ENCODE data around the gene PTPMT1.
"Not testable (repeated sequence)": the region's sequence is repeated elsewhere in the genome, so short reads cannot be mapped to it uniquely, and the experiment has no call there.

Gene PTPMT1

DNA sequence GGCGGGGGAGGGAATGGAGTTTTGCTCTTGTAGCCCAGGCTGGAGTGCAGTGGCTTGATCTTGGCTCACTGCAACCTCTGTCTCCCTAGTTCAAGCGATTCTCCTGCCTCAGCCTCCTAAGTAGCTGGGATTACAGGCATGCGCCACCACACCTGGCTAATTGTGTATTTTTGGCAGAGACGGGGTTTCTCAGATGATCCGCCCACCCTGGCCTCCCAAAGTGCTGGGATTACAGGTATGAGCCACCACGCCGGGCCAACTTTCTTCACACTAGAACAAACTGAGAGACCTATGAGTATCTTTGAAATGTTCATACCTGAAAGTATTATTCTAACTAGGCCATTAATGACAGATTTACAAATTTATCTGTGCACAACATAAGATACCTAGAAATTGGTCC is 19.1 kb upstream of the PTPMT1 start:
- not testable (repeated sequence) for DNase-seq (ENCODE audit: low read depth)

GRCh38 chr11:47550288-47551047 is 14.9 kb upstream of the PTPMT1 start:
- peak; percentile 52 for DNase-seq (ENCODE audit: low read depth)

GRCh38 chr11:47551086-47551485 is 14.3 kb upstream of the PTPMT1 start:
- peak; percentile 51 for DNase-seq (ENCODE audit: low read depth)

- peak; percentile 69 for DNase-seq (ENCODE audit: low read depth)
Observed at GRCh38 chr11:47552056-47552565, 13.3 kb upstream of the PTPMT1 start.

DNA sequence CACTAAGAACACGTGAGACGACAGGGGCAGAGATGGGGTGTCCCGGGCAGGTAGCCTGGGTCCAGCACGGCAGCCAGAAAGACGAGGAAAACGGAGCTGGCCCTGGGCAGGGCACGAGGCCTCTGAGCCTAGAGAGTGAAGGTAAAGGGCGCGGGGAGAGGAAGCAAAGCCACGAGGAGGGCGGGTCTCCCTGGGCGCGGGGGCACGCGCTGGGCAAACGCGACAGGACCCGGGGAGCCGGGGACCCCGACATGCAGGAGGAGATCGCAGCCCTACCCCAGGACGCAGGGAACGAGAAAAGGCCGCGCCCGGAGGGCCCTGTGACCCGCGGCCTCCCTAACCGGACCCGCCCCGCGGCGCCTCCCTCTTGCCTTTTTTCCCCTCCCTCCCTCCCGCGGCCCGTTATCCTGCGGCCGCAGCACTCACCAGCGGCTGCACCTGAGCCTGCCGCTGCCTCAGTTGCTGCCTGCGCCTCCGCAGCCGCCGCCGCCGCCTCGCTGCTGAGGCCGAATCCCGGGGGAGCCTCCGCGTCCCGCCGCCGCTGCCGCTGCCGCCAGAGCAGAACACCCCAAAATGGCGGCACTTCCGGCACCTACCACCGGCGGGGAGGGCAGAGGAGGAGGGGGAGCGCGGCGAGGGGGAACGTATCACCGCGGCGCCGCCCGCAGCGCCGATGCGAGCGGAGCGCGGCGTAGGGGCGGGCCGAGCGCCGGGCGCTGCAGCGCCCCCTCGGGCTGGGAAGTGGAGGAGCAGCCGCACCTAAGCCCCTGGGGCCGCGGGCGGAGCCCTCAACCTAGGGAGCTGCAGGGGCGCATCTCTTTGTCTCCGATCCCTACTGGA is 12.6 kb upstream of the PTPMT1 start, which contains the start of gene CELF1:
Gene CELF1 (minus strand): TSS at position 567 of the 840 bp plus-strand sequence. CDS start 53,609 bp downstream, outside the sequence.
- peak; percentile 90 for DNase-seq (ENCODE audit: low read depth)

DNA sequence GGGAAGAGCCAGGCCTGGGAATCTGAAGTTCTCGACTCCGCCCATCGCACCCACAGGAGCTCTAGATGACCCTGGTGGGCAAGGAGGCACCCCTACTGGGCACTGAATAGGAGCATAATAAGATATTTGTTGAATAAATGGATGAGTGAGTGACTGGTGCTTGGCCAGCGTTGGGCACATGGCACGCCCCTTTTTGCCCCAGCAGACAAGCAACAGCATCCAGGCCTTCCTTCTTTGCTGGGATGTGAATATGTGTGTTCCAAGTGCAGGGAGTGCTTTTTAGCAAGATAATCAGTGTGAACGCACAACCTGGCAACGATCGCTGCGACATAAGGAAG is 12.0 kb upstream of the PTPMT1 start:
- peak; percentile 34 for DNase-seq (ENCODE audit: low read depth)

DNA sequence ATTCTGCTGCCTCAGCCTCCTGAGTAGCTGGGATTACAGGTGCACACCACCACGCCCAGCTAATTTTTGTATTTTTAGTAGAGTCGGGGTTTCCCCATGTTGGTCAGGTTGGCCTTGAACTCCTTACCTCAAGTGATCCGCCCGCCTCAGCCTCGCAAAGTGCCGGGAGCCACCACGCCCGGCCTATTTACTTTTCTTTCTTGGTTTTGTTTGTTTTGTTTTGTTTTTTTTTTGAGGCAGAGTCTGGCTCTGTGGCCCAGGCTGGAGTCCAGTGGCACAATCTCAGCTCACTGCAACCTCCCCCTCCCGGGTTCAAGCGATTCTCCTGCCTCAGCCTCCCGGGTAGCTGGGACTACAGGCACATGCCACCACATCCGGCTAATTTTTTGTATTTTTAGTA is 8.4 kb upstream of the PTPMT1 start:
- not testable (repeated sequence) for DNase-seq (ENCODE audit: low read depth)

GRCh38 chr11:47558695-47559094 is 6.7 kb upstream of the PTPMT1 start:
- no peak for DNase-seq (ENCODE audit: low read depth)

- peak; percentile 25 for DNase-seq (ENCODE audit: low read depth)
Observed at GRCh38 chr11:47560426-47560825, 5.0 kb upstream of the PTPMT1 start.

DNA sequence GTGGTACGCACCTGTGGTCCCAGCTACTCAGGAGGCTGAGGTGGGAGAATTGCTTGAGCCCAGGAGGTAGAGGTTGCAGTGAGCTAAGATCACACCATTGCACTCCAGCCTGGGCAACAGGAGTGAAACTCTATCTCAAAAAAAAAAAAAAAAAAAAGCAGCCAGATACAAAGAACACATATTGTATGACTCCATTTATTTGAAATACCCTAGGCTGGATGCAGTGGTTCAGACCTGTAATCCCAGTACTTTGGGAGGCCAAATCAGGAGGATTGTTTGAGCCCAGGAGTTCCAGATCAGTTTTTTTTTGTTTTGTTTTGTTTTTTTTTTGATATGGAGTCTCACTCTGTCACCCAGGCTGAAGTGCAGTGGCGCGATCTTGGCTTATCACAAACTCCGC is 3.0 kb upstream of the PTPMT1 start:
- DNase-seq (ENCODE audit: low read depth) = not testable (repeated sequence)

- not testable (repeated sequence) for DNase-seq (ENCODE audit: low read depth)
Observed at GRCh38 chr11:47564366-47564765, 1.0 kb upstream of the PTPMT1 start.

DNA sequence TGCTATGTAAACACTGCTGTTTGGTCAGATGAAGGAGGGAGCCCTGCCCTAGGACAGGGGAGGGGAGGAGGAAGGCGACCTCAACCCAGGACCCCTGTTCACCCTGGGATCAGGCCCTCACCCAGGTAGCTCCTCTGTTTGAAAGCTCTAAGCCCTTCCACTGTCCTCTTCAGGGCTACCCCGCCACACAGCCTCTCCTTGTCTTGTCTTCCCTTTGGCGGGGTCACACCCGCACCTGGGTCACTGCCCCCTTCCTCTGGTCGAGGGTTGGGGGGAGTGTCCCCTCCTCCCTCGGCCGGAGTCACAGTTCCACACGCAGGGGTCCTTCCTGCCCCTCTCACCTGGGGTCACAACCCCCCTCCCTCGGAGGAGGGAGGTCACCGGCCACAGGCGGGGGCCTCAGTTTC is 463 bp upstream of the PTPMT1 start:
- no peak for DNase-seq (ENCODE audit: low read depth)

DNA sequence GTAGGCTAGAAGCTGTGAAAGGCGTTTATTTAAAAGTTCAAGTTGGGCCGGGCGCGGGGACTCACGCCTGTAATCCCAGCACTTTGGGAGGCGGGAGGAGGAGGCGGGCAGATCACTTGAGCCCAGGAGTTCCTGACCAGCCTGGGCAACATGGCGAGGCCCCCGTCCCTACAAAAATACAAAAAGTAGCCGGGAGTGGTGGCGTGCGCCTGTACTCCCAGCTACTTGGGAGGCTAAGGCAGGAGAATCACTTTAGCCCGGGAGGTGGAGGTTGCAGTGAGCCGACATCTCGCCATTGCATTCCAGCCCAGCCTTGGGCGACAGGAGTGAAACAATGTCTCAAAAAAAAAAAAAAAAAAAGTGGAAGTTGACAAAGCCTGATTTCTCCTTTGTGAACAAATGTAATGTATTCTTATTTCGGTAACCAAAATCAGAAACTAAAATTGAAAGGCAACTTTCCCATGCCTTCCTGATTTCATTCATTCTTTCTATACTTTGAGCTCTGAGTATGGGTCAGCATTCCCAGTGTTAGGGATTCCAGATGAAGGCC is 825 bp downstream of the PTPMT1 start:
- DNase-seq (ENCODE audit: low read depth) = no peak

DNA sequence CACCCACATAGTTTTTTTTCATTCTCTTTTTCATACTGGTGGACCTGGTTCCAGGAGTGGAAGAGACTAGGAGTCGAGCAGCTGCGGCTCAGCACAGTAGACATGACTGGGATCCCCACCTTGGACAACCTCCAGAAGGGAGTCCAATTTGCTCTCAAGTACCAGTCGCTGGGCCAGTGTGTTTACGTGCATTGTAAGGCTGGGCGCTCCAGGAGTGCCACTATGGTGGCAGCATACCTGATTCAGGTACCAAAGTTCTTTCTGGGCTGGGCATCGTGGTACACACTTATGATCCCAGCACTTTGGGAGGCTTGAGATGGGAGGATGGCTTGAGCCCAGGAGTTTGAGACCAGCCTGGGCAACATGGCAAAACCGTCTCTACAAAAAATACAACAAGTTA is 4.2 kb downstream of the PTPMT1 start:
- no peak for DNase-seq (ENCODE audit: low read depth)

DNA sequence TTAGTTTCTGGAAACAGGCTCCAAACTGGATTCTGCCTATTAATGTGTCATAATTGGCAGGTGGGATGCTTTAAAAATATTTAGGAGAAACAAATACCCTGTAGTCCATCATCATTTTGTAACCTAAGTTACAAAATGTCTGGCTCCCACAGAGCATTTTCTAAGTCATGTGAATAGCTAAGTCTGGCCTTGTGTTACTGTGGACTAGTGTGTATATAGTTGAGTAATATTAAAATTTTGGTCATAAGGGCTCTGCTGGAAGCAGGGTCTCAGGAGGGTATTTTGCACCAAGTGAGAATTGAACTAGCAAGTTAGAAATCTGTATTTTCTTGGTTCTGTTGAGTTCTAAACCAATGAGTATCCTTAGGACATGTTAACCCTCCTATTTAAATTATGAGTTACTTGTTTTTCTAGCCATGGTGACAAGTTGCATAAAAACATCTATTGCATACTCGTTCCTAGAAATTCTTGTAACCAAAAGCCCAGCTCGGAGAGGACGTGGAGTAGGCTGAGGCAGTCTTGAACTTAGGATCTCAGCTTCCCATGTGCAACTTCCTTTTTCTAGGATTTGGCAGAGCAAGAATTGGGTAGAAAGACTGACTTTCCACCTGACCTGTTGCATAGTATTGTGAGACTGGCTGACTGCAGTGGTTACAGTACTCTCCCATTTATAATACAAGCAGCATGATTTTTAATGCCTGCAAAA is 5.4 kb downstream of the PTPMT1 start:
- no peak for DNase-seq (ENCODE audit: low read depth)

GRCh38 chr11:47571357-47571729 is 5.9 kb downstream of the PTPMT1 start:
- DNase-seq (ENCODE audit: low read depth) = no peak

GRCh38 chr11:47571895-47572294 is 6.5 kb downstream of the PTPMT1 start:
- peak; percentile 72 for DNase-seq (ENCODE audit: low read depth)

DNA sequence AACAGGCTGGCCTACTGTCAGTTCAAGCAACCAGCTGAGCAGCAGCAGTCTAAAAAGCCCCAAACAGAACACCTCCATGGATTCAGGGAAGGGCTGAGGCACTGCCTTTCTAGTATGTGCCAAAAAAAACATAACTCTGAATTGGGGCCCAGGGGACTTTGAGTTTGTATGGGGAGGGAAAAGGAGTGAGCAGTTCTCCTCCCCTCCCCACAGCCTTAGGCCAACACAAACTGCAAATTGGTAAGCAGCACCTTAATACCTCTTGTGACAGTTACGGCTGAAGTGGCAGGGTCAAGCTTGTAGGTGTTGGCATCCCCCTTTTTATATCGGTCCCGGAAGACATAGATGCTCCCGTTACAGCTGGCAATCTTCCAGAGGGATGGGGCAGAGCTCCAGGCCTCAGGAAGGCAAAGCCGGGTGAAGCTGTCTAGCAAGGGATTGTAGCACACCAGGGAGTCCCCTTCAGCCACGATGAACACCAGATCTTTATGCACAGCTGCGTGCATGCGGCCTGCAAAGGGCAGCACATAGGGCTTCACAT is 7.4 kb downstream of the PTPMT1 start:
- no peak for DNase-seq (ENCODE audit: low read depth)

DNA sequence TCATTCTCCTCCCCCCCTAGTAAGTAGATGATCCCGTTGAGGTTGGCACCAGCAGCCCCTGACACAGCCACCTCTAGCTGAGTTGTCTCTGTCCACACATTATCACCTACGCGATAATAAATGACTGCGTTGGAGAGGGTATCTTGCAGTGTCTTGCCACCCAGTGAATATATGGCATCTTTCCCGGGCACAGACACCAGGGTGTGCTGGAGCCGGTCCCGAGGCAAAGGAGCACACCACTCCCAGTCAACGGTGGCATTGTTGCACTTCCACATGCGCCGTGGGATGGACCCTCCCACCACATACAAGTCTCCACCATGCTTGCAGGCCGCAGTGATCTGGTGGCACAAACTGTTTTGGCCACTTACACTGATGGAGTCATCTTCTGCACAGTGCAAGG is 7.9 kb downstream of the PTPMT1 start:
- DNase-seq (ENCODE audit: low read depth) = no peak

- no peak for DNase-seq (ENCODE audit: low read depth)
Observed at GRCh38 chr11:47577460-47578041, 12.2 kb downstream of the PTPMT1 start.

Measured in iris pigment epithelial cell (primary cell).